ENCODE measurements around the gene DISC1.

Gene DISC1

DNA sequence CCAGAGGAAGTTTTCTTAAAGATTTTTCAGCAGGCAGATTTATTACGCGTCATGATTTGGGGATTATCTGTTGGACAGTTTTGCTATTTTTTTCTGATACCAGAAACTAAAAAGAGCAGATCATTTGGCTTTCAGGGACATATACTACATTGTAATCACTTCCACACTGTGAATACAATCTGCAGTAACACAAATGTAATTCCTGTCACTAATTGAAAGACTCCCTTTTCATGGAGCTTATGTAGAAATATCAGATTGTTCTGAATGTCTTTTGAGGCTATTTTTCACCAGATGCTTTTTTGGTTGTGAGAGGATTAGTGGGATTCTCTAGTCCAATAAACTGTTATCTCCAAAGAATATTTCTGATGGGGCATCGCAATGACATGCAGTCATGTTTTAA, 464.2 kb downstream of the DISC1 start:
- no peak for TF ChIP-seq ZNF70 (CRISPR knock-in tag; IDR thresholded peaks at IDR 0.05)
- no peak for TF ChIP-seq POU6F1 (CRISPR knock-in tag; IDR thresholded peaks at IDR 0.05; ENCODE audit: borderline replicate concordance, low read depth)
- TF ChIP-seq TCF4 (CRISPR knock-in tag; IDR thresholded peaks at IDR 0.05; ENCODE audit: borderline replicate concordance) = no peak
- TF ChIP-seq TSHZ2 (CRISPR knock-in tag; IDR thresholded peaks at IDR 0.05) = no peak
- no peak for TF ChIP-seq TOX (CRISPR knock-in tag; IDR thresholded peaks at IDR 0.05; ENCODE audit: borderline replicate concordance)
- TF ChIP-seq ZFP30 (CRISPR knock-in tag; IDR thresholded peaks at IDR 0.05) = no peak
- no peak for TF ChIP-seq ZFP3 (CRISPR knock-in tag; IDR thresholded peaks at IDR 0.05)
- no peak for TF ChIP-seq GLIS3 (CRISPR knock-in tag; IDR thresholded peaks at IDR 0.05)
- no peak for TF ChIP-seq PPARA (CRISPR knock-in tag; IDR thresholded peaks at IDR 0.05; ENCODE audit: borderline replicate concordance)
- TF ChIP-seq CSDC2 (CRISPR knock-in tag; IDR thresholded peaks at IDR 0.05) = no peak
- no peak for TF ChIP-seq ISL1 (CRISPR knock-in tag; IDR thresholded peaks at IDR 0.05)
- TF ChIP-seq ZNF565 (CRISPR knock-in tag; conservative IDR thresholded peaks at IDR 0.05; ENCODE audit: low read depth) = no peak
- TF ChIP-seq ESRRG (CRISPR knock-in tag; IDR thresholded peaks at IDR 0.05) = no peak
- TF ChIP-seq BACH2 (CRISPR knock-in tag; IDR thresholded peaks at IDR 0.05; ENCODE audit: borderline replicate concordance) = no peak
- TF ChIP-seq SNAI2 (CRISPR knock-in tag; IDR thresholded peaks at IDR 0.05) = no peak
- TF ChIP-seq ZNF8 (CRISPR knock-in tag; IDR thresholded peaks at IDR 0.05) = no peak
- ATAC-seq = no peak
